IMR-90 (cell line): ENCODE data around the gene BACE1. TPM values are rescaled to one million over a fixed set of nuclear protein-coding genes. Genes with fewer than 3 reads are reported as not detected.

ENCODE experiments used
- ATAC-seq: fragments of 200-7000 bp; cut with Tn5 transposase; 2 replicates; pipeline ENCODE4 v1.9.1; 2020; ENCODE audit warnings: low read depth, mild to moderate bottlenecking, moderate library complexity
- BruUV-seq: library from RNA; stranded (reverse); fragments of 400-500 nt; replicated peaks from 2 replicates; lab custom pipeline; 2021; lab: Mats Ljungman, UMichigan
- CTCF ChIA-PET: fragments of 300-600 bp; formaldehyde crosslinking; extraction: SDS; loops from one replicate; lab custom pipeline; 2021; ENCODE audit warnings: antibody characterized with exemption; lab: Yijun Ruan, JAX
- POLR2A ChIA-PET: fragments of 300-600 bp; sonication (Branson Sonifier 250); formaldehyde crosslinking; loops from one replicate; lab custom pipeline; 2022; ENCODE audit warnings: antibody characterized with exemption; ENCODE audit not compliant: unreplicated experiment; lab: Charles Lee
- DNase-seq: peaks from one replicate; pipeline ENCODE4 v3.0.0; 2013
- H2AFZ ChIP-seq: replicated peaks from 2 replicates; pipeline ENCODE3; 2013; ENCODE audit warnings: low read length, mild to moderate bottlenecking; ENCODE audit not compliant: poor library complexity
- H2AK5ac ChIP-seq: 2 replicates; pipeline ENCODE4 v1.6.1; 2013; ENCODE audit warnings: low read depth, low read length, inconsistent platforms
- H2AK9ac ChIP-seq: replicated peaks from 2 replicates; pipeline ENCODE3; 2013; ENCODE audit warnings: mild to moderate bottlenecking, low read depth, low read length, moderate library complexity; ENCODE audit not compliant: poor library complexity
- H2BK120ac ChIP-seq: 2 replicates; pipeline ENCODE4 v1.6.1; 2013; ENCODE audit warnings: low read depth, low read length, inconsistent platforms
- H2BK15ac ChIP-seq: 3 replicates; pipeline ENCODE4 v1.6.1; 2013; ENCODE audit warnings: low read depth, low read length, inconsistent platforms
- H2BK20ac ChIP-seq: 2 replicates; pipeline ENCODE4 v1.6.1; 2013; ENCODE audit warnings: low read depth, mild to moderate bottlenecking, inconsistent platforms, low read length, moderate library complexity
- H2BK5ac ChIP-seq: 2 replicates; pipeline ENCODE4 v1.6.1; 2013; ENCODE audit warnings: mild to moderate bottlenecking, low read depth, low read length, inconsistent platforms; ENCODE audit not compliant: poor library complexity, severe bottlenecking
- H3K14ac ChIP-seq: replicated peaks from 2 replicates; pipeline ENCODE4 v1.6.1; 2013; ENCODE audit warnings: low read depth, low read length, inconsistent platforms
- H3K18ac ChIP-seq: 2 replicates; pipeline ENCODE4 v1.6.1; 2013; ENCODE audit warnings: low read depth, low read length, control low read depth
- H3K23ac ChIP-seq: 2 replicates; pipeline ENCODE4 v1.6.1; 2013; ENCODE audit warnings: low read depth, low read length, inconsistent platforms
- H3K27ac ChIP-seq: 2 replicates; pipeline ENCODE4 v1.5.1; 2013; ENCODE audit warnings: mild to moderate bottlenecking, control low read depth, low read length; ENCODE audit not compliant: insufficient read depth
- H3K27me3 ChIP-seq: 2 replicates; pipeline ENCODE4 v1.6.1; 2013; ENCODE audit warnings: low read length; ENCODE audit not compliant: control insufficient read depth, insufficient read depth
- H3K36me3 ChIP-seq: 2 replicates; pipeline ENCODE4 v1.6.1; 2013; ENCODE audit warnings: low read length, mixed read lengths; ENCODE audit not compliant: control insufficient read depth, insufficient read depth
- H3K4ac ChIP-seq: 2 replicates; pipeline ENCODE4 v1.6.1; 2013; ENCODE audit warnings: low read depth, low read length, inconsistent platforms
- H3K4me1 ChIP-seq: 2 replicates; pipeline ENCODE4 v1.6.1; 2013; ENCODE audit warnings: low read length, mixed read lengths; ENCODE audit not compliant: control insufficient read depth, insufficient read depth
- H3K4me2 ChIP-seq: 2 replicates; pipeline ENCODE4 v1.6.1; 2013; ENCODE audit warnings: low read depth, mild to moderate bottlenecking, control low read depth, low read length, moderate library complexity
- H3K4me3 ChIP-seq: 2 replicates; pipeline ENCODE4 v1.5.1; 2013; ENCODE audit warnings: low read depth, mild to moderate bottlenecking, control low read depth, low read length, moderate library complexity; ENCODE audit not compliant: insufficient read depth
- H3K56ac ChIP-seq: 2 replicates; pipeline ENCODE4 v1.6.1; 2013; ENCODE audit warnings: low read length, inconsistent platforms; ENCODE audit not compliant: insufficient read depth; ENCODE audit errors: extremely low read depth
- H3K79me1 ChIP-seq, 2 experiments: 2 replicates each; pipeline ENCODE4 v1.6.1; 2013; ENCODE audit warnings: low read length in 2 of 2, inconsistent platforms in 1 of 2, low read depth in 1 of 2
- H3K9ac ChIP-seq: 2 replicates; pipeline ENCODE4 v1.6.1; 2013; ENCODE audit warnings: low read depth, low read length, control low read depth
- H3K9me1 ChIP-seq: 2 replicates; pipeline ENCODE4 v1.6.1; 2013; ENCODE audit warnings: low read length, inconsistent platforms; ENCODE audit not compliant: insufficient read depth
- H3K9me3 ChIP-seq: 2 replicates; pipeline ENCODE4 v1.6.1; 2013; ENCODE audit warnings: low read length; ENCODE audit not compliant: control insufficient read depth, insufficient read depth
- H4K20me1 ChIP-seq: 2 replicates; pipeline ENCODE4 v1.6.1; 2013; ENCODE audit warnings: low read length, inconsistent platforms; ENCODE audit not compliant: insufficient read depth
- H4K5ac ChIP-seq: 2 replicates; pipeline ENCODE4 v1.6.1; 2013; ENCODE audit warnings: mild to moderate bottlenecking, low read depth, low read length, control low read depth
- H4K8ac ChIP-seq, 2 experiments: 2 replicates each; pipeline ENCODE4 v1.6.1; 2013; ENCODE audit warnings: low read depth in 2 of 2, low read length in 2 of 2, control low read depth in 1 of 2, inconsistent platforms in 1 of 2
- H4K91ac ChIP-seq: 2 replicates; pipeline ENCODE4 v1.6.1; 2013; ENCODE audit warnings: low read depth, low read length, inconsistent platforms; ENCODE audit not compliant: insufficient read depth
- BHLHE40 ChIP-seq: fragments of 150-350 bp; IDR thresholded peaks from 2 replicates; pipeline ENCODE4 v1.6.1; 2016; ENCODE audit warnings: mild to moderate bottlenecking, low read depth, low read length
- CEBPB ChIP-seq: IDR thresholded peaks from 2 replicates; pipeline ENCODE4 v1.6.1; 2012; ENCODE audit warnings: low read depth, low read length, improper control_type of control experiment
- CHD1 ChIP-seq: IDR thresholded peaks from 2 replicates; pipeline ENCODE4 v1.6.1; 2012; ENCODE audit warnings: low read depth, low read length, improper control_type of control experiment
- FOS ChIP-seq: fragments of 150-350 bp; IDR thresholded peaks from 2 replicates; pipeline ENCODE4 v1.6.1; 2016; ENCODE audit warnings: low read depth, low read length
- MAFK ChIP-seq: IDR thresholded peaks from 2 replicates; pipeline ENCODE4 v1.6.1; 2012; ENCODE audit warnings: low read depth, low read length, improper control_type of control experiment
- MAZ ChIP-seq: IDR thresholded peaks from 2 replicates; pipeline ENCODE4 v1.6.1; 2012; ENCODE audit warnings: low read depth, mild to moderate bottlenecking, low read length, improper control_type of control experiment, moderate library complexity, borderline replicate concordance
- MXI1 ChIP-seq: IDR thresholded peaks from 2 replicates; pipeline ENCODE4 v1.6.1; 2012; ENCODE audit warnings: low read depth, mild to moderate bottlenecking, low read length, moderate library complexity, borderline replicate concordance
- NFE2L2 ChIP-seq: fragments of 150-350 bp; IDR thresholded peaks from 2 replicates; pipeline ENCODE4 v1.6.1; 2016; ENCODE audit warnings: low read depth, mild to moderate bottlenecking, low read length
- POLR2A ChIP-seq: IDR thresholded peaks from 2 replicates; pipeline ENCODE4 v1.6.1; 2012; ENCODE audit warnings: mild to moderate bottlenecking, low read depth, low read length
- RAD21 ChIP-seq: IDR thresholded peaks from 2 replicates; pipeline ENCODE4 v1.6.1; 2012; ENCODE audit warnings: low read length, improper control_type of control experiment
- RCOR1 ChIP-seq: IDR thresholded peaks from 2 replicates; pipeline ENCODE4 v1.6.1; 2012; ENCODE audit warnings: mild to moderate bottlenecking, low read length, improper control_type of control experiment; ENCODE audit not compliant: insufficient replicate concordance
- RFX5 ChIP-seq: IDR thresholded peaks from 2 replicates; pipeline ENCODE4 v1.8.0; 2012; ENCODE audit warnings: low read depth, mild to moderate bottlenecking, low read length, moderate library complexity
- SMC3 ChIP-seq: fragments of 150-350 bp; IDR thresholded peaks from 2 replicates; pipeline ENCODE4 v1.6.1; 2016; ENCODE audit warnings: low read depth, mild to moderate bottlenecking, antibody characterized with exemption, low read length, moderate library complexity
- WGBS, 2 experiments: methylation state at CpG; one replicate each; pipeline versions ENCODE4 v1.1.5 to v1.1.7; 2013; ENCODE audit warnings: missing lambda C conversion rate in 2 of 2; ENCODE audit not compliant: insufficient read length in 1 of 2; ENCODE audit errors: extremely low coverage in 2 of 2; 5-methylcytosine and 5-hydroxymethylcytosine counted together
- dilution Hi-C: fragments of 300-500 bp; cut with HindIII; formaldehyde crosslinking; loops from one replicate; pipeline ENCODE4 v1.14.3; 2018; ENCODE audit warnings: low sequenced_read_pairs; ENCODE audit not compliant: unreplicated experiment
- in situ Hi-C: fragments of 300-500 bp; cut with MboI; formaldehyde crosslinking; loops from 3 replicates; pipeline ENCODE4 v1.14.3; 2019; ENCODE audit warnings: low sequenced_read_pairs, inconsistent platforms, mixed read lengths
- intact Hi-C: fragments of 100-400 bp; cut with micrococcal nuclease; formaldehyde crosslinking; loops from 2 replicates; pipeline ENCODE4 v1.10.0; 2022
- polyA plus RNA-seq, 3 experiments: library from polyadenylated mRNA; depleted of rRNA; stranded (reverse); fragments of >200 nt; gene quantifications; 2 replicates each; pipeline ENCODE4 v1.2.3, GENCODE V29; 2012; ENCODE audit warnings: low replicate concordance in 1 of 3
- total RNA-seq: library from RNA; depleted of rRNA; stranded (reverse); fragments of >200 nt; gene quantifications from 2 replicates; pipeline ENCODE4 v1.2.3, GENCODE V29; 2012
- TF ChIP-seq, protein P1 (sequence below): fragments of 150-350 bp; IDR thresholded peaks from 2 replicates; pipeline ENCODE4 v1.6.1; 2016; ENCODE audit warnings: low read depth, mild to moderate bottlenecking, low read length, moderate library complexity, borderline replicate concordance
- TF ChIP-seq, protein P2 (sequence below): fragments of 150-350 bp; IDR thresholded peaks from 2 replicates; pipeline ENCODE4 v1.6.1; 2017; ENCODE audit warnings: mild to moderate bottlenecking, antibody characterized with exemption, low read length, low read depth
- TF ChIP-seq, protein P3 (sequence below): conservative IDR thresholded peaks from 2 replicates; pipeline ENCODE4 v1.5.1; 2012; ENCODE audit warnings: mild to moderate bottlenecking, low read depth, low read length, improper control_type of control experiment

Gene BACE1
- total and polyA plus RNA-seq, 2 of the 4 experiments (the other 2 are of a cell fraction): 27.6 to 50.6 TPM

DNA sequence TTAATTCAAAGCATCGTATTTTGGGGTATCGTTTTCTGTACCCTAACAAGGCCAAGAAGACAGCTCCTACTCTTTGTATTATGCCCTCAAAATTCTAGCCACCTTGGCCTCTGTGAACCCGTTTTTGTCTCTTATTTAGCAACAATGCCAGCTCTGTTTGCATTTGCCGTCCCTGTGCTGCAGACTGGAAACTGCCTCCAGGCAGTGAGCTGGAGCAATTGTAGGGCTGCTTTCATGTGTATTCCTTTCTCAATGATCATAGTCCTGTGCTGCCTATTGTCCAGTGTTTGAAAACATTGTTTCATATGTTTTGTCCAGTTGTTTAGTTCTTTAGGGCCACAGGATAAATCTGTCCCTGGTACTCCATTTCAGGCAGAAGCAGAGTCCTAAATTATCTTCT, 44.8 kb downstream of the BACE1 start:
- intact Hi-C loops: no loop called here
- H3K4ac ChIP-seq: peak overlapping the region; percentile 34; the same call in 1 of the 2 replicates
- no peaks in the 10 kb centered on the region for H3K9me1 ChIP-seq
- 91% methylated on average over 4 of the region's 4 CpGs; no CpG with 5 or more reads in 1 of the 2 experiments for WGBS, 2 experiments
- H2AFZ ChIP-seq: no peak overlapping the region
- no peak overlapping the region for H3K56ac ChIP-seq
- H4K91ac ChIP-seq: peak overlapping the region; percentile 22; the same call in 1 of the 2 replicates
- no peak overlapping the region for H3K4me2 ChIP-seq
- H3K18ac ChIP-seq: no peak overlapping the region
- no peaks in the 10 kb centered on the region; the same call in 1 of the 2 replicates for H3K9me3 ChIP-seq
- ChIA-PET POLR2A (interaction anchor here (0.6 kb wide), 1 partner anchor 455 kb away, joined by 3 read pairs; no protein-coding TSS in a partner anchor), CTCF (no interaction called here)
- H2BK5ac ChIP-seq: no peak overlapping the region
- no TSS peak for BruUV-seq
- no peaks in the 10 kb centered on the region for H3K27me3 ChIP-seq
- peaks cover 5% of the 10 kb centered on the region for H3K36me3 ChIP-seq
- H2AK9ac ChIP-seq: no peak overlapping the region
- H2BK15ac ChIP-seq: no peak overlapping the region; the same call in 2 of the 3 replicates
- no peak overlapping the region for H2BK120ac ChIP-seq
- H4K8ac ChIP-seq: no peak overlapping the region
- no peak overlapping the region for H3K27ac ChIP-seq
- peaks cover 4% of the 10 kb centered on the region for H3K4me1 ChIP-seq
- H3K79me1 ChIP-seq: peaks cover 6 to 23% of the 10 kb centered on the region in 2 experiments; a peak in 3 of 4 replicates
- no peak overlapping the region for H2AK5ac ChIP-seq
- DNase-seq (no peak), ATAC-seq (no peak)
- H3K9ac ChIP-seq: no peak overlapping the region
- H3K23ac ChIP-seq: no peak overlapping the region
- in situ Hi-C loops: no loop called here
- no peak overlapping the region for H4K5ac ChIP-seq
- dilution Hi-C loops: no loop called here
- H2BK20ac ChIP-seq: no peak overlapping the region
- H4K20me1 ChIP-seq: no peaks in the 10 kb centered on the region; the same call in 1 of the 2 replicates
- no peak overlapping the region for H3K4me3 ChIP-seq
- no peak overlapping the region for H3K14ac ChIP-seq
- TF ChIP-seq MAZ (no peak), CEBPB (no peak), FOS (no peak), MXI1 (no peak), POLR2A (no peak), RCOR1 (no peak), MAFK (no peak), RFX5 (no peak), CHD1 (no peak), NFE2L2 (no peak), SMC3 (no peak), RAD21 (no peak), BHLHE40 (no peak)
- TF ChIP-seq, protein P1, sequence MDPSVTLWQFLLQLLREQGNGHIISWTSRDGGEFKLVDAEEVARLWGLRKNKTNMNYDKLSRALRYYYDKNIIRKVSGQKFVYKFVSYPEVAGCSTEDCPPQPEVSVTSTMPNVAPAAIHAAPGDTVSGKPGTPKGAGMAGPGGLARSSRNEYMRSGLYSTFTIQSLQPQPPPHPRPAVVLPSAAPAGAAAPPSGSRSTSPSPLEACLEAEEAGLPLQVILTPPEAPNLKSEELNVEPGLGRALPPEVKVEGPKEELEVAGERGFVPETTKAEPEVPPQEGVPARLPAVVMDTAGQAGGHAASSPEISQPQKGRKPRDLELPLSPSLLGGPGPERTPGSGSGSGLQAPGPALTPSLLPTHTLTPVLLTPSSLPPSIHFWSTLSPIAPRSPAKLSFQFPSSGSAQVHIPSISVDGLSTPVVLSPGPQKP: no peak
- TF ChIP-seq, protein P2, sequence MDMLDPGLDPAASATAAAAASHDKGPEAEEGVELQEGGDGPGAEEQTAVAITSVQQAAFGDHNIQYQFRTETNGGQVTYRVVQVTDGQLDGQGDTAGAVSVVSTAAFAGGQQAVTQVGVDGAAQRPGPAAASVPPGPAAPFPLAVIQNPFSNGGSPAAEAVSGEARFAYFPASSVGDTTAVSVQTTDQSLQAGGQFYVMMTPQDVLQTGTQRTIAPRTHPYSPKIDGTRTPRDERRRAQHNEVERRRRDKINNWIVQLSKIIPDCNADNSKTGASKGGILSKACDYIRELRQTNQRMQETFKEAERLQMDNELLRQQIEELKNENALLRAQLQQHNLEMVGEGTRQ: no peak
- TF ChIP-seq, protein P3, sequence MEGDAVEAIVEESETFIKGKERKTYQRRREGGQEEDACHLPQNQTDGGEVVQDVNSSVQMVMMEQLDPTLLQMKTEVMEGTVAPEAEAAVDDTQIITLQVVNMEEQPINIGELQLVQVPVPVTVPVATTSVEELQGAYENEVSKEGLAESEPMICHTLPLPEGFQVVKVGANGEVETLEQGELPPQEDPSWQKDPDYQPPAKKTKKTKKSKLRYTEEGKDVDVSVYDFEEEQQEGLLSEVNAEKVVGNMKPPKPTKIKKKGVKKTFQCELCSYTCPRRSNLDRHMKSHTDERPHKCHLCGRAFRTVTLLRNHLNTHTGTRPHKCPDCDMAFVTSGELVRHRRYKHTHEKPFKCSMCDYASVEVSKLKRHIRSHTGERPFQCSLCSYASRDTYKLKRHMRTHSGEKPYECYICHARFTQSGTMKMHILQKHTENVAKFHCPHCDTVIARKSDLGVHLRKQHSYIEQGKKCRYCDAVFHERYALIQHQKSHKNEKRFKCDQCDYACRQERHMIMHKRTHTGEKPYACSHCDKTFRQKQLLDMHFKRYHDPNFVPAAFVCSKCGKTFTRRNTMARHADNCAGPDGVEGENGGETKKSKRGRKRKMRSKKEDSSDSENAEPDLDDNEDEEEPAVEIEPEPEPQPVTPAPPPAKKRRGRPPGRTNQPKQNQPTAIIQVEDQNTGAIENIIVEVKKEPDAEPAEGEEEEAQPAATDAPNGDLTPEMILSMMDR: no peak
